GM19240 (cell line): ENCODE results near the gene KCNH2.

ENCODE experiments used
- DNase-seq: peaks from one replicate; pipeline ENCODE4 v3.0.0; 2011; ENCODE audit warnings: low spot score; ENCODE audit not compliant: insufficient read length

The KCNH2 gene

DNA sequence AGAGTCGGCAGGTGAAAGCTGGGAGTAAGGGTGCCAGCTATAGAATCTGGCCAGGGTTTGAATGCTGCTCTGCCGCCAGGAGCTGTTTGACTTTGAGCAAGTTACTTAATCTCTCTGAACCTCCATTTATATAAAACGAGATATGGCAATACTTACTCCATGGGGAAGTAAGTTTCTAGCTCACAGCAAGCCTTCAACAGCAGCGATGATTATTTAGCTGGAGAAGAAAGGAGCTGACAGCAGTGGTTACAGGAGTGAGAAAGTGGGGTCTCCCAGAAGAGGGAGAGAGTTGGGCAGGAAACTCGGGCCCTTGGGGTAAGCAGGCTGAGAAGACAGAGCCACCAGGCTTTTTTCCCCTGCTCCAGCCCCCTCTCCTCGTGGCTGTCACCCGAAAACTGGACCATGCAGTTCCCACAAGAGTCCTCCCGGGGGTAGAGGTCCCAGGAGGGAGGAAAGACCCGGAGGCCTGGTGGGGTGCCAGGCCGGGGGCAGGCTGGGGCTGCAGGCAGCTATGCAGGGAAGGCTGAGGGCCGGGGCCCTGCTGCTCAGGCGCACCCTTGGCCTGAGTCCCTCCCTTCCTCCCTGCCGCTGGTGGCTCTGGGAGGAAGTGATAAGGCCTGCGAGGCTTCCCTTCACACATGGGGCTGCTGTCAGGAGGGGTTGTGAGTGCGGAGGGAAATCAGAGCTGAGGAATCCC lies 16.2 kb upstream of the KCNH2 start:
- DNase-seq: no peak

DNA sequence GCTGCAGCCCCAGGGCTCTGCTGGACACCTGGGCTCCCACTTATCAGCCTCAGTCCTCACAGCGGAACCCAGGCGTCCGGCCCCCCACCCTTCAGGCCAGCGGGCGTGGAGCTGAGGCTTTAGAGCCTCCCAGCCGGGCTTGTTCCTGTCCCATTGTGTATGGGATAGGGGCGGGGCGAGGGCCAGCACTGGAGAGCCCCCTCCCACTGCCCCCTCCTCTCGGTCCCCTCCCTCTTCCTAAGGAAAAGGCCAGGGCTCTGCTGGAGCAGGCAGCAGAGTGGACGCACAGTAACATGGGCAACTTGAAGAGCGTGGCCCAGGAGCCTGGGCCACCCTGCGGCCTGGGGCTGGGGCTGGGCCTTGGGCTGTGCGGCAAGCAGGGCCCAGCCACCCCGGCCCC lies 15.4 kb upstream of the KCNH2 start:
- no peak for DNase-seq

DNA sequence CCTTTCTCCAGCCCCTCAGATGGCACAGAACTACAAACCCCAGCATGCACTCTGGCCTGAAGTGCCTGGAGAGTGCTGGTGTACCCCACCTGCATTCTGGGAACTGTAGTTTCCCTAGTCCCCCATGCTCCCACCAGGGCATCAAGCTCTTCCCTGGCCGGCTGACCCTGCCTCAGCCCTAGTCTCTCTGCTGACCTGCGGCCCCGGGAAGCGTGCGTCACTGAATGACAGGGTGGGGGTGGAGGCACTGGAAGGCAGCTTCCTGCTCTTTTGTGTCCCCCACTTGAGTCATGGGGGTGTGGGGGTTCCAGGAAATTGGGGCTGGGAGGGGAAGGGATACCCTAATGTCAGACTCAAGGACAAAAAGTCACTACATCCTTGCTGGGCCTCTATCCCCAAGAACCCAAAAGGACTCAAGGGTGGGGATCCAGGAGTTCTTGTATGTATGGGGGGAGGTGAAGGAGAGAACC lies 14.7 kb upstream of the KCNH2 start:
- DNase-seq: no peak

DNA sequence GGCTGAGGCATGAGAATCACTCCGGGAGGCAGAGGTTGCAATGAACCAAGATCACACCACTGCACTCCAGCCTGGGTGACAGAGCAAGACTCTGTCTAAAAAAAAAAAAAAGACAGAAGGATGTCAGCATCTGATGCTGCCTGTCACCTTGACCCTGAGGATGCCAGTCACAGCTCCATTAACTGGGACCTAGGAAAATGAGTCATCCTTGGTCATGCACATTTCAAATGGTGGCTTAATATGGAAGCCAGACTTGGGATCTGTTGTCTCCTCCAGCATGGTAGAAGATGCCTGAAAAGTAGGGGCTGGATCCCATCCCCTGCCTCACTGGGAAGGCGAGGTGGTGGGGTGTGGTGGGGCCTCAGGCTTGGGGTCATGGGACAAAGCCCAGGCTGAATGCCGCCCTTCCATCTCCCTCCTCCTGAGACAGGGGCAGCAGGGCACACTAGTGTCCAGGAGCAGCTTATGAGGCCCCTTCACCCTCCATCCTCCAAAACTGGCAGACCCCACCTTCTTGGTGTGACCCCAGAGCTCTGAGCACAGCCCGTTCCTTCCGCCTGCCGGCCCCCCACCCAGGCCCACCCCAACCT lies 14.0 kb upstream of the KCNH2 start:
- no peak for DNase-seq

DNA sequence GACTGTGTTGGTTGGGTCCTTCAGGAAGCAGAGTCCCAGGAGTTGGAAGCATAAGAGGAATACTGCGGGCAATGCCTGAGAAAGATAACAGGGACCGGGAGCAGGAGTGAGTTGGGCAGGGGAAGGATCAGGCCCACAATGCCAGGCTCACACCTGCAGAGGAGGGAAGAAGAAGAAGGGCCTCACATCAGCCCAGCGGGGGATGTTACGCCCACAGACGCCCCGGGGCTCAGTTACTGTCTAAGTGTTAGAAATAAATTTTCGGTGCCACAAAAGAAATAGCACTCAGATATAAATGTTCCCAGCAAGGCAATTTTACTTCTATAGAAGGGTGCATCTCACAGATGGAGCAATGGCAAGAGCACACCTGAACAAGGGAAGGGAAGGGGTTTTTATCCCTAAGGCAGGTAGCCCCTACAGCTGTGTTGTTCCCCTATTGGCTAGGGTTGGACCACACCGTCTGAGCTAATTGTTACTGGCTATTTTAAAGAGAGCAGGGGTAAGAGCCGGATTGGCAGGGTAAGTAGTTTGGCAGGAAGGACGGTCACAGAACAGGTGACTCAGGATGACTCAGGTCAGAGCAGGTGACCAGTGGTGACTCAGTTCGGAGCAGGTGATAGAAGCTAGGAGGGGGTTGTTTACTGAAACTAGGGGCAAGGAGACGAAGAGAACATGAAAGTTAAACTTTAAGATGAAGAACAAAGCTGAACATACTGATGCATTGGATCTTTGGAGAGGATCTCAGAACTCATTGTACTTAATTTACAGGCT lies 12.5 kb upstream of the KCNH2 start, which contains the start of gene NOS3:
NOS3 (plus strand) TSS at position 602 of the 771 bp plus-strand sequence. CDS start 2,787 bp downstream, outside the sequence.
- no peak for DNase-seq

DNA sequence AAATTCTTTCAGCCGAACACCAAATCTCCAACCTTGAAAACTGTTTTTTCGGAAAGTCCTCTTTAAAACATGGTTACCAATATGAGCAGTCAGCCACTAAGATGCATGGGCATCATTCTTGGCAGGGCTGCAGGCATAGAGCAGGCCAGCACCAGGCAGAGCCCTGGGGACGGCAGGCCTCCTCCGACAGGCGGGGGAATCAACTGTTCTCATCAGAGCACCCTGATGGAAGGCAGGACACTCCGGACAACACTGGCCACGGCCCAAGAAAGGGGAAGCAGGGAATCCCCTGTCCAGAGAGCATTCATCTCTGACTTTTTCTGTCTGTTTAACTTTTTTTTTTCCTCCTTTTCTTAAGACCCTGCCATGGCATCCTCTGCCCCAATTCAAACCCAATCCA lies 11.3 kb upstream of the KCNH2 start:
- no peak for DNase-seq

DNA sequence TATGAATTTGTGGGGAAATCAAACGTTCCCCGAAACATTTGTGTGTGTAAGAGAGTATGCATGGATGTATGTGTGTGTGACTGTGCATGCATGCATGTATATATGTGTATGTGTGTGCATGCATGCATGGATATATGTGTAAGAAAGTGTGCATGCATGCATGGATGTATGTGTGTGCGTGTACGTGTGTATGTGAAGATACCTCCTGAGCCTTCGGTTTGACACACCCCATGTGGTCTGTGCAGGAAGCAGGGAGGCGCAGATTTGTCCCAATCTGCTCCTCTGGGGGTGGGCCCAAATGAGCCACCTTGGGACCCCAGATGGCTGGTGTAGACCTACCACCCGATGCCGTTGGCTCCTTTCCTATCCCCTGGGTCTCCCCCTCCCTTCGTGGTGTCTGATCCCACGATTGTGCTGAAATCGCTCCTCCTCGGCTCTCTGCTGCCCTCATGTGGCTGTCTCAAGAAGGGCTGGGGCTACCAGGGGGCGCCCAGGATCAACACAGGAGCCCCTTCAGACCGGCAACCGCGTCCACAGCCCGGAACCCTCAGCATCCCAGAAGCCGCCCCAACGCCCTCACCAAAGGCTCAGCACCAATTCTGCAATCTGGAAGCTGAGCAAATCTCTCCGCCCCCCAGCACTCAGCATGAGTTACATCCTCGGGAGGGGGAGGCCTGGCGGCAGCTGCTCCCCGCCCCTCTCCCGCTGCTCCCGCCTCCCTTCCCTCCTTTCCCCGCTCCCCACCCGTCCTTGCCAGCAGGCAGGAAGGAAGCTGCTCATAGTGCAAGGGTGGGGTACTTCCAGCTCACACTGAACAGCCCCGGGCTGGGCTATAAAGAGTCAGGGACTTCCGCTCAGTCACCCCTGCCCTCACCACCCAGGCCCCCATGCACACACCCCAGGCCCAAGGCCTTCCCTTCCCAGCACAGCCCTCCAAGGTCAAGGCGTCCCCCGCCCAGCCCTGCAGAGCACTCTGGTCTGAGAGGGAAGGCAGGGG lies 10.4 kb upstream of the KCNH2 start:
- peak; percentile 69 for DNase-seq

DNA sequence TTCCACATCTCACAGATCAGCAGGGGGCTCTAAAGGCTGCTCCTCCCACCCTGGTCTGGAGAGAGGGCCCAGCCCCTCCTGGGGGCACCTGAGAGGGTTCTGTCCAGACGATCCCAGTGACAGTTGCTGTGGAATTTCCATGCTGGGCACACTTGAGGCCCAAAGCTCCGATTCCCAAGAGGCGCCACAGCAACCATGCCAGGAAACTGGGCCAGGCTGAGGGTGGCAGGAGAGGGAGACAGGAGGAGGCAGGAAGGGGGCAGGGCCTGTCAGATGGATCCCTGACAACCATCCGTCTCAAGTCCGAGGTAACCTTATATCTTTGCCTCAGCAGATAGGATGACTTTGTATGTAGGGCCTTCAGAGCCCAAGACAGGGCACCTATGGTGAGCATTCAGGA lies 8.4 kb upstream of the KCNH2 start:
- no peak for DNase-seq

DNA sequence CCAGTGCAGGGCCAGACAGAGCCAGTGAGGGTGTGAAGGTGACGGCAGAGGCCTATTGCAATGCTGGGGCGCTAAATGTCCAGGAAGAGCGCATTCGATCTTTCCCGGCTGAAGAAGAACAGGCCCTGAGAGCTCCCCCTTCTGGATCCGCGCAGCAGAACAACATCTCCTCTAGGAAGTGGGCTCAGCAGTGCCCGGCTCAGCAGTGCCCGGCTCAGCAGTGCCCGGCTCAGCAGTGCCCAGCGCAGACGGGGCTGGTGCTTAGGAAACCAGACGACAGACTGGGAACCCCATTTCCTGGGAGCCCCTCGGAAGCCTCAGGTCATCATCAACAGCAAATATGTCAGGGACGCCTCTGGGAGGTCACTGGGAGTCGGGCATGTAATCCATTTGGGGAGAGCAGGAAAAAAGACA lies 8.0 kb upstream of the KCNH2 start:
- peak; percentile 50 for DNase-seq

DNA sequence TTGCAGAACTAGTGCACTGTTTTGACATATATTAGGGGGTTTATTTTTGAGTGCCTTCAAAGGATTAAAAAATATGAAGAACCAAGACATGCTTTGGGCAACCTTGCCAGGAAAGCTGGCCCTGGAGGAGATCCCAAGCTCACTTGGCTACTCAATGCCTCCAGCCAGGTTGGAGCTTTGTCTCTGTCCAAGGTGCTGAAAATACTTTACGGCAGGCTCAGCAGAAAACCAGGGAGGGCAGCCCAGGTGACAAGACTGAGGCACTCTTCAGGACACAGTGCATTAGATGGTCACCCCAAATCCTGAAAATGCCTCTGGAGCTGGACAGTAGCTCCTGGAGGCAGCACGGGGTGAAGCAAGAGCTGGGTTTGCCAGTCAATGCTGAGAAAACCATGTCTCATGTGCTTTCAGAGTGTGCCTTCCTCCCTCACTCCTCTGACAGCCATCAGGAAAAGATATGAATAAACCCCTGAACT lies 5.8 kb upstream of the KCNH2 start:
- DNase-seq: no peak

DNA sequence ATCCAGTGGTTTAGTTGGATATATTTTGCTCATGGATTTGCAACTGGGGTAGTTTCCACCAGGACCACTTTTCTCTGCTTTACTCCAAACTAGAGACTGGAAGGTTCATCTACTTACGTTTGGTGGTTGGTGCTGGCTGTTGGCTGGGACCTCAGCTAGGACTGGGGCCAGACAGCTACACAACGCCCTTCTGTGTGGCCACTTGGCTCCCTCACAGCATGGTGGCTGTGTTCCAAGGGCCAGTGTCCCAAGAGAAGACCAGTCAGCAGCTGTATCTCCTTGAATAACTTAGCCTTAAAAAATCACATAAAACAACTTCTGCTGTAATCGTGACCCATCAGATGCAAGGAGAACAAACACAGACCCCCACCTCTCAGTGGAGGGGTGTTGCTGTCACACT lies 4.2 kb upstream of the KCNH2 start:
- DNase-seq: no peak

DNA sequence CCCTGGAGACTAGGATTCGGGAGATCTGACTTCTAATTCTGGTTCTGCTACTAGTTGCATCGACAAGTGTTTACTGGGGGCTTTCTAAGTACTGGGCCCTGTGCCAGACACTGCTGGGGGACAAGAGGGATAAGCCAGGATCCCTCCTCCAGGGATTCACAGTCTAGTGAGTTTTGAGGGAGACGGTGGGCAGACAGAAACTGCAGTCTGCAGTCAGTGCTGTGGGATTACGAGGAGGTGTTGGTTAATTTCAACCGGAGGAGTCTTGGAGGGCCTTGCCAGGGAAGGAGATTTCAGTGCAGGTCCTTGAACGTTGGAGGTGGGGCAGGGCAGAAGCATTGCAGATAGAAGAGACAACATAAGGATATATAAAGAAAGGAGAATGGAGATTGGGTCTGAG lies 3.5 kb upstream of the KCNH2 start:
- DNase-seq: no peak

DNA sequence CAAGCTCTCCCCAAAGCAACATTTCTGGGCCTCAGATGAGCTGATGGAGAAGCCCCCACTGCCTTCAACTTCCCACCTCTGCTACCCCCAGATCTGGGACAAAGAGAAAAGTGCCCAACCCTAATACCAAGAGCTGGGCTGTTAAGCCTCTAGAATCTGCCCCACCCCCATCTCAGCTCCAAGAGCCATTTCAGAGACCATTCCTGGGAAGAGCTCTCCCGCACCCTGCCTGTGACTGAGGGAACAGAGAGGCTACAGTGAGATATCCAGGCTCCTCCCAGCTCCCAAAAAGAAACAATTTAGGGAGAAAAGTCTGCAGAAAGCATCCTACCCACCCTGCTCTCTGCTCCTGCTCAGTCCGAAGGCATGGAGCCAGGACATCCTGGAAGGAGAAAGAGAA lies 2.5 kb upstream of the KCNH2 start:
- DNase-seq: no peak

DNA sequence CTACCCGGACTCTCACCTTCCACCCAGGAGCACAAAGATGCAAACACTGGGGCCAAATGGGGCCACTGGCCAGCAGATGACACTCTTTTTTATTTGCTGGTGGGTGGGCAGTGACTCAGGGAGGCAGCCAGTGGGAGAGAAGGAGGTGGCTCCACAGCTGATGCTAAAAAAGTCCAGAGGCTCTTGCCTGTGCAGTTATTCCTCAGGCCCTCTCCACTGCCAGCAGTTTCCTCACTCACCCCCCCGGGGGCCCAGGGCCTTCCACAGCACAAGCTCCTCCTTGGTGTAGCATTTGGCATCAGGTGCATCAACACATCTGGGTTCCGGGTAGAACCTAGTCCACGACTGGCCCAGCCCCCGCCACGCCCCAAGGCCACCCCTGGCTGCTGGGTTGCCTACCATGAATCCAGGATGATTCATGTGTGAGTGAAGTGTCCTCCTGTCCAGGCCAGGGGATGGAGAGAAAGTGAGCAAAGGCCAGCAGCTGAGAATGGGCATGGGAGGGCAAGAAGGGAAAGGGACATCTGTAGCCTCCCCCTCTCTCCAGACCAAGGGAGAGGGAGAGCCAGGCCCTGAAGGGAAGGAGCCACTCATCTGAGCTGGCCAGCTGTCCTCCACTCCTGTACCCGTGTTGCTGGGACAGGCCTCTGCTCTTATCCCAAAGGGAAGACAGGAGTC lies 1.7 kb upstream of the KCNH2 start:
- DNase-seq: no peak

DNA sequence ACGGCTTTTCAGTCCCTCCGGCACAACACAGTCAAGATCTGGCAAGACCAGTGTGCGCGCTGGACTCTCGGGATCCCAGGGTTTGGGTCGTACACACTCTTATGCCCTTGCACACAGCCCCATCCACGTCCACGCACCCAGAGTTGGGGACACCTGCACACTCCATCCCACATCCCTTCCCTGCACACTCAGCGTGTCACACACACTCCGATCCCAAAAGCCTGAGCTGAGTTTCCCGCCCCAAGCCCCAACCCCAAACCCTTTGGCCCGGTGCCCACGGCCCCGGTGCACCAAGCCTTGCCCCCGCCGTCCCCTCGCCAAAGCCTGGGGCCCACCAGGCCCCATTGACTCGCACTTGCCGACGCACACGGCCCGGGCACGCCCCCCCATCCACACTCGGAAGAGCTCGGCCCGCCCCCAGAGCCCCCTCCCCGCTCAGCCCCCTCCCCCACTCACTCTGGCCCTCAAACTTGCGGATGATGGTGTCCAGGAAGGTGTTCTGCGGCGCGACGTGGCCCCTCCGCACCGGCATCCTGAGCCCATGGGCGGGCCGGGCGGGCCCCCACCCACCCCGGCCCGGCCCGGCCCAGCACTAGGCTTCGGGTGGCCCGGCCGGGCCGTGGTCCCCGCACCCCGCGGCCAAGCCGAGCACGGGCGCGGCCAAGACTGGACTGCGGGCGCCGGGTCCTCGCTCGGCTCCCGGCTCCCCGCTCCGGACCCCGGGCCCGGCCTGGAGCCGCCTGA lies 567 bp downstream of the KCNH2 start:
- no peak for DNase-seq

DNA sequence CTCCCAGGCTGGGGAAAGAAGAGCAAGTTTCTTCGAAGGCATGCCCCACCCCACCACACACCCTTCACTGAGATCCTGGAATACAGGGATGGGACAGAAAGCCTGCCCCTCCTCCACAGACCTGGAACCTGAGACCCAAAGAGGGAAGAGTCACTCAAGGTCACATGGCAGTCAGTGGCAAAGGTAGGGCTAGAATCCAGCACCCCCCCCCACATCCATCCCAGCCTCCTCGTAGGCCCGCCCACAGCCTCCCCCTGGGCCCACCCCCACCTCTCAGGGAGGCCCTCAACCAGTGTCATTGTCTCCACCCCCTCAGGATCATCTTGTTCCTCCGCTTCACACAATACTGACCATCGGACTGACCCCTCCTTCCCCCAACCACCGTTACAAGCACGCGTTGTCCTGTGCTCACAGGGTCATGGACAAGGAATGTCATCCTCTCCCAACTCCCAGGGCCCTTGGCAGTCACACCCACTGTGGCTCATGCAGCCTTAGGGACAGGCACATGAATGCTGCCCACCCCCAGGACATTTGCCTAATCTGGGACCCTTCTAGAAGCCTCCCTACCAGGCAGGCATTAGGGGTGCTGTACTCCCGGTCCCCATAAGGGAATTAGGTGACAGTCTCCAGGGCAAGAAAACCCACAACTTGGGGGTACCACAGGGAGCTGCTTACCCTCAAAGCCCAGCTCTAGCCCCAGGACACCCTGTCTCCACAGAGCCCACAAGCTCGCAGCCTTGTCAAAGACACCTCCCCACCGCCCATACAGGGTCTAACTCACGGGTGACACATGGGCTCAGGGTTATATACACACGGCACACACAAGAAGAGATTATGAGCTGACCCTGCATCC lies 1.4 kb downstream of the KCNH2 start:
- DNase-seq: no peak

DNA sequence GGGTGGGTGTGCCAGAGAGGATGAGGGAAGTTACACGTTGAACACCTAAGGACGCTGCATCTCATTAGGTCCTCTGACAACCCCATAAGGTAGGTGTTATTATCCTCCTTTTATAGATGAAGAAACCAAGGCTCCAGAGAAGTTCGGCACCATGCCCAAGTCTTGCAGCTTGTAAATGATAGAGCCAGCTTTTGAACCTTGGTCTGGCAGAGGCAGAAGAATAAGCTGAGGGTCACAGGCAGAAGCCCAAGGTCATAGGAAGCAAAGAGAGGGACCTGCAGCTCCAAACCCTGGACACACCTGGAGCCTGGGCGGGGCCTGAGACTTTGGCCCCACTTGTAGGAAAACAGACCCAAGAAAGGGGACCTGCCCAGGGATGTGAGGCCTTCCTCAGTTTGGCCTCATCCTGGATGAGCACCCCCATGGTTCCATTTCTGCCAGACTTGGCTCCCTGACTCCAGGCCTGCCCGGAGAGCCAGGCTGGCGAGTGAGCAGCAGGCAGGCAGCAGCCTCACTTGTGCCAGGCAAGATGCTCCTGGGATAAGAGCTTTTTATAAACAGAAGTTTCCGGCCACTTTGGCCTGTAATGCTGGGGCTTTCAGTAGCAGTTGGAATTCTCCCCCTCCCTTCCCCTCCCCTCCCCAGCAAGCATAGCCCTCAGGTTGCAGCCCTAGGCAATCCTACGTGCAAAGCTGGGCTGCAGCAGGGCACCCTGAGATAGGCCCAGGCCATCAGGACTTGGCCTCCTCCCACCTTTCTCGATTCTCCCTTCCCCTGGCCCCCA lies 2.4 kb downstream of the KCNH2 start:
- no peak for DNase-seq
